ENCODE measurements around the gene BLVRB. TPM values are rescaled to one million over a fixed set of nuclear protein-coding genes. Genes with fewer than 3 reads are reported as not detected.

Gene BLVRB
- total and polyA plus RNA-seq, 10 of the 15 experiments (the other 5 are each of a cell fraction or from before 2014, with no cell fraction given) = 6.3 to 53.3 (median 27.8) TPM

GRCh38 chr19:40461669-40462221, 3.8 kb downstream of the BLVRB start (continued):
- TF ChIP-seq NFYA (IDR thresholded peaks at IDR 0.05; ENCODE audit: borderline replicate concordance, low read depth, low read length) (no peak), BCL11A (IDR thresholded peaks at IDR 0.05; ENCODE audit: low read depth, low read length) (0 out of 2 replicates have a peak, but pooled peaks have one; percentile 17), HSF1 (IDR thresholded peaks at IDR 0.05; ENCODE audit: low read depth, low read length) (no peak), CHD4 (IDR thresholded peaks at IDR 0.05) (no peak; the same call in 1 of the 2 replicates), CREB1 (IDR thresholded peaks at IDR 0.05; ENCODE audit: low read depth) (no peak), CBX3 (IDR thresholded peaks at IDR 0.05; ENCODE audit: borderline replicate concordance, low read depth) (no peak), ATF7 (IDR thresholded peaks at IDR 0.05; ENCODE audit: low read depth) (0 out of 2 replicates have a peak, but pooled peaks have one; percentile 17), TCF7 (IDR thresholded peaks at IDR 0.05; ENCODE audit: borderline replicate concordance) (no peak), ZNF24 (IDR thresholded peaks at IDR 0.05) (no peak), SMC3 (IDR thresholded peaks at IDR 0.05; ENCODE audit: borderline replicate concordance, low read length) (no peak), ZBTB4 (CRISPR knock-in tag; IDR thresholded peaks at IDR 0.05) (no peak), NR2F1 (conservative IDR thresholded peaks at IDR 0.05) (peak; percentile 41; the same call in 1 of the 2 replicates), SUZ12 (IDR thresholded peaks at IDR 0.05; ENCODE audit: unreplicated experiment) (no peak), E2F4 (IDR thresholded peaks at IDR 0.05; ENCODE audit: low read depth, low read length) (no peak), FOXK2 (IDR thresholded peaks at IDR 0.05) (peak; percentile 30; the same call in 1 of the 2 replicates), NR2C1 (IDR thresholded peaks at IDR 0.05) (peak; percentile 69), SREBF1 (IDR thresholded peaks at IDR 0.05; ENCODE audit: low read length) (no peak), BHLHE40 (IDR thresholded peaks at IDR 0.05; ENCODE audit: borderline replicate concordance in 1 of 2, low read depth in 2 of 2, low read length in 1 of 2) (peak; percentile 94 to 98), HDAC6 (IDR thresholded peaks at IDR 0.05; ENCODE audit: unreplicated experiment) (no peak), SMAD1 (IDR thresholded peaks at IDR 0.05; ENCODE audit: low read depth, partially characterized antibody) (no peak), NFIC (IDR thresholded peaks at IDR 0.05; ENCODE audit: low read depth, low read length) (no peak), ZNF384 (IDR thresholded peaks at IDR 0.05; ENCODE audit: borderline replicate concordance, low read depth, low read length) (no peak)

All from GM12878 (cell line).